Measurements from ENCODE around the gene NUAK1.

The NUAK1 gene

GRCh38 chr12:106082216-106083175 is 56.3 kb downstream of the NUAK1 start:
- no peak for DNase-seq (ENCODE audit: low spot score)

DNA sequence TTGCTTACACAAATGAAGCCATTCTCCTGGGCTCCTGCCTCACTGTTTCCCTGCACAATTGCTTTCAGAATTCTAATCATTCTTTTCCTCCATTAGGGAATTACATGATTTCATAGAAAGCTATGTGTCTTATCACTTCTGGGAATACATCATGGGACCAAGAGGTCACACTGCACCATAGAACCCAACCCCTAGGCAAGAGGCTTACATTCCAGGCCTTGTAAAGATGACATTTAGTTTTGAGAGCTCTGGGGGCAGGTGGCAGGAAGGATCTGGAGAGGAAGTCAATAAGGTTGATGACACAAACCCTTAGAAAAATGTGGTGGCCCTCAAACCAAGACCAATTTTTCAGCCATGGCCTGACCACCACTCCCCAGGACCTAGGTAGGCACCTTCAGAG is 57.1 kb downstream of the NUAK1 start:
- DNase-seq (ENCODE audit: low spot score), result no peak

DNA sequence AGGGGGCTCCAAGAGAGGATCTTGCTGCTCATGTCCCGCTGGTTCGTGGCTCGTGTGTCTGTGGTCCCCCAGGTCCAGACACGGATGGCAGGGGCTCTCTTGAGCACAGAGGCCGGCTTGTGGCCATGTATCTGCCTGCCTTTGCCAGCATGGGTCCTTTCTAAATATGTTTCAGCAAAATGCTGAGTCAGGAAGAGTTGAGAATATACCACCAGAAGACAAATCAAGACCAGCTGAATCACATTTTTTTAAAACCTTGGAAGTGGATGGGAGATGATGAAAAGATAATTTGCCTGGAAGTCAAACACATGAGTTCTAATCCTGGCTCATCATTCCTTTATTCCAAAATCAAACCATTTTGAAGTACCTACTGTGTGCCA is 58.0 kb downstream of the NUAK1 start:
- no peak for DNase-seq (ENCODE audit: low spot score)

DNA sequence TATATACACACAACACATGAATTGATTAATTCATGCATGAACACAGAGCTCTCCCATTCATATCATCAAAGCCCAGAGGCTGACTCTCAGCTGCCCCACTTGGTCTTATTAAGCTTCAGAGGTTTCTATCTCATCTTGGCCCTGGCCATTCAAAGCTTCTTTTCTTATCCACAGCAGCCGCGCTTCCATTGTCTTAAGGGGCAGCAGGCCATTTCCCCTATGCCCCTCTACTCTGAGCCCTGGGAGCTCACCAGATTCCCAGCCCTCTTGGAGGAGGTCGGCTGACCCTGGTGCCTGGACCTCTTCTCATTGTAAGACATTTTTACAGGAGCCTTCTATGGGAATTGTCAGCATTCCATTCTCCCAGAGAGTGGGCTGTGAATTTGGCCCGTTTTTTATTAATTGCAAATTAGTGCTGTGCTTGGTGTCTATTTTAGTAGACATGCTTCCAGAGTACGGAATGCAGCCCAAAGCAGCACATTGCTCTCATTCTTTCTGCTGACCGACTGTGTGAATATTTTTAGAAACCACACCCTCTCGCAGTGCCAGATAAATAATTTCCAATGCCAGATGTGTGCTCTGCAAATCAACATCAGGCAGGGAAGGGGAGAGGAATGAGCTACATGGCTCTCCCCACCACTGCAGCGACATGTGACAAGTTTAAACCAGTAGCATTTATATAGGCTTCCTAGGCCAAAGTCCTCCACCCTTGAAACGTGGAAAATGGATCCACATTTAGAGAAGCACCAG is 58.5 kb downstream of the NUAK1 start:
- peak; percentile 87 for DNase-seq (ENCODE audit: low spot score)

DNA sequence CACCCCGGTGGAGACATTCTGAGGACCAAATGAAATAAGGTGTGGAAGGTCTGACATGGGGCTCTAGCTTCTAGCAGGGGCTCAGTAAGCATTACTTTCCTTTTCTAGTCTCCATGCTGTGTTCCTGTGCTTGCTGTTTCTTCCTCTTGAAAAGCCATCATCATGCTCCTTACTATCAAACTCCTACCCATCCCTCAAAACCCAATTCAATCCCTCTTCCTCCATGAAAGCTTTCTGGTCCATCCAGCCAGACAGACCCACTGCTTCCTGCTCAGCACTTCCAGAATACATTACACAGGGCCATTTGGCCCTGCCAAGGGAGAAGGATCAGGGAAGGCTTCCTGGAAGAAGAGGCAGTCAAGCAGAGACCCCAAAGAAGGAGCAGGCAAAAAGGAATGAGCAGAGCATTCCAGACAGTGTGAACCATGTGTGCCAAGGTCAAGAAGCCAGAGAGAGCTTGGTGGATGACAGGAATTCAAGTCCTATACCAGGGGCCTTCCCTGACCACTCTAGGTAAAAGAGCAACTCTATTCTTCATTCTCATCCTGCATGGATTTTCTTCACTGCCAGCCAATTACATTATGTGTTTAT is 59.5 kb downstream of the NUAK1 start:
- DNase-seq (ENCODE audit: low spot score), result no peak

GRCh38 chr12:106078358-106079010 is 60.3 kb downstream of the NUAK1 start:
- peak; percentile 92 for DNase-seq (ENCODE audit: low spot score)

DNA sequence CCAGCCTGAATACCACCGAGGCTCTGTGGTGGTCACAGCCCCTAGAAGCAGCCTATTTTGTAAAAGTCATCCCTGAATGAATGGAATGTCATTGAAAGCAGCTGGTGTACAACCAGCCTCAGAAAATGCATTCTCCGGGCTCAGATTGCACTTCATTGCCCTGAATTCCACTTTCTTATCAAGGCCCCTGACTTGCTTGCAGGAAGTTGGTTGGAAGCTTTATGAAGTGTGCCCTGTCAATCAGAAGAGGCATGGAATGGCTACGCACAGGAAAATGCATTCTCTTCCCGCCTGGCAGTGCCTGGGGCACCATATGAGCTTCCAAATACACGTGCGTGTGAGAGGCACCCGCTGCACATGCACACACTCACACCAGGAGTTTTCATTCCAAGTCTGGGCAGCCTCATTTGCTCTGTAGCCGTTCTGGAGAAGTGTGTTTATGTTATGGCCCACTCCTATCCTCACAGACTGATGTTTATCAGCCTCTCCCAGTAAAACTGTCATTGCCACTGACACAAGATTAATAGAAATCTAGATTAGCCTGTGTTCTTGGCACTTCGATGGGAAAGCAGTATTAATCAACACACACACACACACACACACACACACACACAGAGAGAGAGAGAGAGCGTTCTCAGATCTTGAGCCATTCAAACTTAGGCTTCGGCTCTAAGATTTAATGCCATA is 63.9 kb downstream of the NUAK1 start:
- DNase-seq (ENCODE audit: low spot score), result no peak

DNA sequence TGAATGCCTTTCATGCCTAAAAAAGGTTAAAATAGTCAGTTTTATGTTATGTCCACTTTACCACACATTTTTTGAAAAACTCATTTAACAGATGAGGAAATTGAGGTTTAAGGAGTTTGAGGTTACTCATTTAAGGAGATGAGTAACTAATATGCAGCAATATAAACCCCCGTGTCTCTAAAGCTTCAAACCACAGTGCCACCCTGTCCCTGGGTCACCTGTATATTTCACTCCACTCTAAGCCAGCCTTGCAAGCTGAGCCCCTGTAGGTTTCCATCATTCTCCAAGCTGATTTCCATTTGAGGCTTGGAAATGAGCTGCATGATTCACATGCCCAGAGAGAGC is 64.4 kb downstream of the NUAK1 start:
- DNase-seq (ENCODE audit: low spot score), result no peak

GRCh38 chr12:106073179-106073578 is 65.6 kb downstream of the NUAK1 start:
- no peak for DNase-seq (ENCODE audit: low spot score)

DNA sequence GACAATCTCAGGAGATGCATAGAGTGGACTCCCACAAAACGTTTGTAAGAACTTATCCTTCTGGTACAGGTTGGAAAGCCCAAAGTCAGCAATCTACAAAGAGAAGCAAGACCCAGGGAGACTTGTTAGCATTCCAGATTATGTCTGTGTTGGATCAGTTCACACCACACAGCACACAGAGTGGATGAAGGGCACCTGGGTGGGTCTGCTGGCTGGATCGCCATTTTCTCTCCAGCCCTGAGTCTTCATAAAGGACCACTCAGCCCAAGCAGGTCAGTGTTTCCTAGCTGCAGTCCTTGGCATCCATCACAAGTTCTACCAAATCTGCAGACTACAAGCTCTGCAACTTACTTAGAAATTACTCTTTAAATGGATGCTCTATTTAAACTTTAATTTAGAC is 66.0 kb downstream of the NUAK1 start:
- DNase-seq (ENCODE audit: low spot score), result no peak

- no peak for DNase-seq (ENCODE audit: low spot score)
Observed at GRCh38 chr12:106071686-106072085, 67.1 kb downstream of the NUAK1 start.

GRCh38 chr12:106070611-106071010 is 68.1 kb downstream of the NUAK1 start:
- no peak for DNase-seq (ENCODE audit: low spot score)

- no peak for DNase-seq (ENCODE audit: low spot score)
Observed at GRCh38 chr12:106070147-106070546, 68.6 kb downstream of the NUAK1 start.

GRCh38 chr12:106068296-106068695 is 70.5 kb downstream of the NUAK1 start:
- DNase-seq (ENCODE audit: low spot score), result no peak

DNA sequence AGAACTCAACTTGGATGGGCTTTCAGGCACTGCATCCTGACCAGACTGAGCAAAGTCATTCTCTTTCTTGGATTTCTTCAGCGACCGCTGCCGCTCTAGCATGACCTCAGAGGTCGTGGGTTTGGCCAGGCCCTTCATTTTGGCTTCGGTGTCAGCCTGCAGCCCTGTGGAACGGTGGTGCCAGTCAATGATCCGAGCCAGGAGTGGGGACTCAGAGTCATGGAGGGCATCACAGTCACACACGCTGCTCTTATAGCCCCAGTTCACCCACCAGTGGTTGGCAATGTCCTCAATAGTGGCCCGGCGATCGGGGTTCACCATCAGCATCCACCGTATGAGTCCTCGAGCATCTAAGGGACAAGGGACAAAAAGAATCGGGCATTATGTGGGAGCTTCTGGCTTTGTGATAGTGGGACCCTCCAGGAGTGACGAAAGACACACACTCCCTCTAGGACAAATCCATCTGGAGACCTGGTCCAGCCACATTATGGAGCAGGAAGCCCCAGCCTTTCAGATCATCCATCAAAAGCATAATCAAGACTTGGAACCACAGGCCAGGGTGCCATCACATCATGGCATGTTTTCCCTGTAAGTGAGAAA is 71.0 kb downstream of the NUAK1 start:
- no peak for DNase-seq (ENCODE audit: low spot score)

- no peak for DNase-seq (ENCODE audit: low spot score)
Observed at GRCh38 chr12:106066726-106067325, 71.9 kb downstream of the NUAK1 start.

DNA sequence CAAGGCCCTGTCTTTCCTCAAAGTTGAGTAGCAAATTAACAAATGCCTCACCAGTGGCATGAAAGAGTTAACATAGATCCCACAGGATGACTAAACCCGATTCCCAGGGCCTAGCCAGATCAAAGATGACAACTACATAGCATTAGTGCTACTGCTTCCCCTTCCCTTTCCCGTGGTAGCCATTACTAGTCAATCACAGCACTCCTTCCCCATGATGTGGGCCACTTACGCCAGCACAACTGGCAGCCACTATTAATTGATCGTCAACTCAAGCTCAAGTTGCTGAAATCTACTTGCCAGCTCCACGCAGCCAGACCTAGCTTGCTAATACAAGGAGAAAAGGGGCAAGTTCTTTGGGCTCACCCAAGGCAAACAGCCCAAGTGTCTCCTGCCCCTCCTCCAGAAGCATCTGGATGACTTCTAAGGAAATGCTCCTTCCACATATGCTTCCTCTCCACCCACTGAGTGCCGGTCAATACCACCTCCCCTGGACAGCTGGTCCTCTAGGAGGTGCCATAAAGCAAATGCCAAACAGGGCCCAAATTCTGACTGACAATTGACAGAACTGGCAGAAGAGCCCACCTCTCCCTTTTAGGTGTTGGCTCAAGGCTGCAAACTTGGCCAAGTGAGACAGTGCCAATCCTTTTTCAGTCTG is 72.6 kb downstream of the NUAK1 start:
- DNase-seq (ENCODE audit: low spot score), result no peak

DNA sequence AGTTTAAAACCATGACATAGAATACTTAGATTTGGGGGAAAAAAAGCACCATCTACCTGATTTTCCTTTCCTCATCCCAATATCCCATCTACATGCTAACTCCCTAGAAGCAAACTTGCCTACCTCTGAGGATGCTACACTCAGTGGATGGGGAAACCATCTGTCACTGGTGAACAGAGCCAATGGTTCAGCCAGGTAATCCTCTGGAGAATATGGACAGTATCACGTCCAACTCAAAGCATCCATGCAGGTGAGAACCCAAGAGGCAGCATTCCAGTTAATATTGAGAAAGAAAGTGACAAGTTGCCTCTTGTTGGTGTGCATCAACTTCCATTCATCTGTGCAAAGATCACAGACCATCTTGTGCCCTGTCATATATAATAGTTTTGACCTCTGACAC is 73.2 kb downstream of the NUAK1 start:
- DNase-seq (ENCODE audit: low spot score), result no peak

DNA sequence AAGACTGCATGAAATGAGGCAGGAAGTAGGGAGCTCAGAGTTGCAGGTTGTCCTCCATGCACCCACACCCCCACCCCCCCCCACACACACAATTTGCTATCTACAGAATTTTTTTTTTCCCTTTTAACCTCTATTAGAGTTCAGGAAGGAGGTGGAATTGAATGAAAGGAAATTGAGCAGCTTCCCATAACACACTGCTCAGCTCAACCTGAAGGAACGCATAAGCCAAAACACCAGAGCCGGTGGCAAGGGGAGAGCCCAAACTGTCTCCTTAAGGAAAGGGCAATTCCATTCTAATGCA is 74.1 kb downstream of the NUAK1 start:
- DNase-seq (ENCODE audit: low spot score), result no peak

GRCh38 chr12:106063826-106064720 is 74.7 kb downstream of the NUAK1 start:
- DNase-seq (ENCODE audit: low spot score), result no peak
